Nephron progenitor cell (in vitro differentiated cells): ENCODE data around the gene TAF1B.

ENCODE experiments used
- DNase-seq: peaks from one replicate; pipeline ENCODE4 v3.0.0; 2021
- H3K27ac Mint-ChIP-seq: 2 replicates; pipeline ENCODE4 v1.8.0; 2021; ENCODE audit warnings: mild to moderate bottlenecking, moderate library complexity, mixed read lengths
- H3K27me3 Mint-ChIP-seq: 2 replicates; pipeline ENCODE4 v1.8.0; 2021; ENCODE audit warnings: mild to moderate bottlenecking, low read depth, mixed read lengths; ENCODE audit not compliant: poor library complexity
- H3K36me3 Mint-ChIP-seq: 2 replicates; pipeline ENCODE4 v1.8.0; 2021; ENCODE audit warnings: low read depth, mixed read lengths
- H3K4me1 Mint-ChIP-seq: 2 replicates; pipeline ENCODE4 v1.8.0; 2021; ENCODE audit warnings: mixed read lengths
- H3K4me3 Mint-ChIP-seq: 2 replicates; pipeline ENCODE4 v1.8.0; 2021; ENCODE audit warnings: mild to moderate bottlenecking, moderate library complexity, mixed read lengths
- H3K9me3 Mint-ChIP-seq: 2 replicates; pipeline ENCODE4 v1.8.0; 2021; ENCODE audit warnings: mild to moderate bottlenecking, moderate library complexity, mixed read lengths
- TF ChIP-seq, protein P1 (sequence below): fragments of 200-600 bp; sonication (generic); IDR thresholded peaks from 2 replicates; pipeline ENCODE4 v1.5.0; 2021; ENCODE audit warnings: antibody characterized with exemption

Gene TAF1B

DNA sequence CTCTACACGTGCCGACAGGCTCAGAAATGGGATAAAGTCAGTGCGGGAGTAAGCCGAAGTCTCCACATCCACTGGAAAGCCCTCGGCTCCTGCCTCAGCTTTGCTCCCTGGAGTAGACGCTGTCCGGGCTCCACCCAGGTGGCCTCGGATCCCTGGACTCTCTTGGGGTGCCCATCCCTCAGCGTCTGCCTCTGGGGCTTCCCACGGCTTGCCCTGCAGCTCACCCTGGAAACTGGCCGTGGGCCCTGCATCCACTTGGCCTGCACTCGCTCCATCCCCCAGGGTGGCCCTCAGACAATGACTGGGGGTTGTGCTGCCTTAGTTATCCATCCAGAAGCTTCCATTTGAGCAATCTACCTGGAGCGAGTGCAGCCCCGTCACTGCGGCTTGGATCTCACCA lies 36.2 kb upstream of the TAF1B start:
- H3K4me1 Mint-ChIP-seq, result peaks cover 49% of the 10 kb centered on the region
- H3K36me3 Mint-ChIP-seq, result no peaks in the 10 kb centered on the region
- H3K9me3 Mint-ChIP-seq, result no peaks in the 10 kb centered on the region
- no peak overlapping the region for H3K27ac Mint-ChIP-seq
- TF ChIP-seq, protein P1, sequence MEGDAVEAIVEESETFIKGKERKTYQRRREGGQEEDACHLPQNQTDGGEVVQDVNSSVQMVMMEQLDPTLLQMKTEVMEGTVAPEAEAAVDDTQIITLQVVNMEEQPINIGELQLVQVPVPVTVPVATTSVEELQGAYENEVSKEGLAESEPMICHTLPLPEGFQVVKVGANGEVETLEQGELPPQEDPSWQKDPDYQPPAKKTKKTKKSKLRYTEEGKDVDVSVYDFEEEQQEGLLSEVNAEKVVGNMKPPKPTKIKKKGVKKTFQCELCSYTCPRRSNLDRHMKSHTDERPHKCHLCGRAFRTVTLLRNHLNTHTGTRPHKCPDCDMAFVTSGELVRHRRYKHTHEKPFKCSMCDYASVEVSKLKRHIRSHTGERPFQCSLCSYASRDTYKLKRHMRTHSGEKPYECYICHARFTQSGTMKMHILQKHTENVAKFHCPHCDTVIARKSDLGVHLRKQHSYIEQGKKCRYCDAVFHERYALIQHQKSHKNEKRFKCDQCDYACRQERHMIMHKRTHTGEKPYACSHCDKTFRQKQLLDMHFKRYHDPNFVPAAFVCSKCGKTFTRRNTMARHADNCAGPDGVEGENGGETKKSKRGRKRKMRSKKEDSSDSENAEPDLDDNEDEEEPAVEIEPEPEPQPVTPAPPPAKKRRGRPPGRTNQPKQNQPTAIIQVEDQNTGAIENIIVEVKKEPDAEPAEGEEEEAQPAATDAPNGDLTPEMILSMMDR, result no peak
- H3K4me3 Mint-ChIP-seq, result no peak overlapping the region
- DNase-seq, result no peak
- H3K27me3 Mint-ChIP-seq, result peaks cover 20% of the 10 kb centered on the region

DNA sequence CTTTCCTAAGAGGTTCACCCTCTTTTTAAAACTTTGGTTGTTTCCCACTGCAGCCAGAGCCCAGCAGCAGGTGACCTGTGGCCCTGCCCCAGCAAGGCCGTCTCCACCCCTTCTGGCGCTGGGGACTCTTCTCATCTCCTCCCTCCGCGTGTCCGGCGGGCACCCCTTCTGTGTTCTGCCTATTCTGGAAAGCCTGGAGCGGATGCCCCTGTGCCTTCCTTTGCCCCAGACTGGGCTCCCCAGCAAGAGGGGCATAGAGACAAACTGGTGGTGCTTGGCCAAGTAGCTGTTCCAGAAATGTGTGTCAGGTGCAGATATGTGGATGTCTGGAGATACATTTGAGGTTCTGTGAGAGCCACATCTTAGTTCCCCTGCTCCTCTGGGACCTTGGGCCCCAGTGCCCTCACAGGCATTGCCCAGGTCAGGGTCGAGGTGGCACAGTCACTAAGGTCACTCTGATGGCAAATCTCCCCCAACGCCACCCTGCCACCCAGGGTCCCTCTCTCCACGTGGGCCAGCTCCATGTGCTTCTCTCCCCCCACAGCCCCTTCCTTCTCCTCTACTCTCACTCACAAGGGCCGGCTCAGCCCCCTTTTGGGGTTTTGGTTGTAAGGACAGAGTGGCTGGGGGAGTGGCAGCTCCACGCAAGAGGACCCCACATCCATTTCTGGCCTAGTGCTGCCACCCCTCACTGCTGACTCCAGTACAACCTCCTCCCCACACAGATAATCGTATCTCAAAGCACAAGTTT lies 35.5 kb upstream of the TAF1B start:
- TF ChIP-seq, protein P1, result no peak
- H3K4me3 Mint-ChIP-seq, result no peak overlapping the region
- no peak for DNase-seq
- H3K4me1 Mint-ChIP-seq, result peaks cover 48% of the 10 kb centered on the region
- peaks cover 20% of the 10 kb centered on the region for H3K27me3 Mint-ChIP-seq
- no peaks in the 10 kb centered on the region for H3K9me3 Mint-ChIP-seq
- no peak overlapping the region for H3K27ac Mint-ChIP-seq
- H3K36me3 Mint-ChIP-seq, result no peaks in the 10 kb centered on the region

DNA sequence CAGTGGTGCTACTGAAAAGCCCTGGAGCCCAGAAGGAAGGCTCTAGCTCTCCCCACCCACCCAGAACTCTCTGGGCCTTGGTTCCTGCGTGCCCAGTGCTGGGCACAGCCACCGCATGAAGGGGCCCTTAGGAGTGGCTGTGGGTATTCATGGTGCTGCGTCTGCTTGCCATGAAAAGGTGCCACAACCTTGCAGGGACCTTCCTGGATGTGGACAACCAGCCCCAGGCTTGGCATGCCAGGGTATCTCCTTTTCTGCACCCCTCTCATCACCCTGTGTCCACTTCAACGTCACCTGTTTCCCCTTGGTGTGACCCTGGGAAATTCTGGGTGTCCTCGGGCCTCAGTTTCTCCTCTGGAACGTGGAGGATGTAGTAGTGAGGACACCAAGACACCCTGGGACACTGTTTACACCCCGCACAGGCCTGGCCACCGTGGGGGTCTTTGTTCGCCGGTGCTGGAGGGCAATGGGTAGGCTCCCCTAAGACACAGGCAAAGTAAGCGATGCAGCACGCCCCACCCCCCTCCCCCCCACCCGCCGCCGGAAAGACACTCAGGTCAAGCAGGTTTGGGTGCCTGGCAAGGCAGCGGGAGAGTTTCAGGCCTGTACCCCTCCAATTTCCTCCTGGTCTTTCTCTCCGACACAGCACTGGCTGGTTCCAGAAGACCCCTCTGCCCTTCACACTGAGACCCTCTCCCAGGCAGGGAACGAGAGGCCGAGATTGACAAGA lies 34.8 kb upstream of the TAF1B start:
- DNase-seq, result no peak
- peaks cover 20% of the 10 kb centered on the region for H3K27me3 Mint-ChIP-seq
- peaks cover 48% of the 10 kb centered on the region for H3K4me1 Mint-ChIP-seq
- no peak overlapping the region for H3K27ac Mint-ChIP-seq
- no peaks in the 10 kb centered on the region for H3K36me3 Mint-ChIP-seq
- TF ChIP-seq, protein P1, result no peak
- H3K9me3 Mint-ChIP-seq, result no peaks in the 10 kb centered on the region
- H3K4me3 Mint-ChIP-seq, result no peak overlapping the region

DNA sequence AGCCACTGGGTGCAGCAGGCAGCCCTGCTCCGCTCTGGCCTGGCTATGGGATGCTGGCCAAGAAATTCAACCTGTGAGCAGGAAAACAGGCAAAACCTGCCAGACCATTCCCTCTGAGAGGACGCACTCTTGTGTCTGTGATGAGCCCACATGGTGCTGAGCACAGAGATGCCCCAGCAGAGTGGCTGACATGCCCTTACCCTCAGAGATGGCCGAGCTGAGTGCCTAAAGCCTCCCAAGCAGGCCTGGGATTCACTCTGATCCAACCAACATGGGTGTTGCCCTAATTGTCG lies 34.3 kb upstream of the TAF1B start:
- Mint-ChIP-seq H3K4me3 (no peak overlapping the region), H3K4me1 (peaks cover 53% of the 10 kb centered on the region), H3K9me3 (no peaks in the 10 kb centered on the region), H3K27me3 (peaks cover 21% of the 10 kb centered on the region), H3K27ac (no peak overlapping the region), H3K36me3 (no peaks in the 10 kb centered on the region)
- no peak for DNase-seq
- TF ChIP-seq, protein P1, result no peak

DNA sequence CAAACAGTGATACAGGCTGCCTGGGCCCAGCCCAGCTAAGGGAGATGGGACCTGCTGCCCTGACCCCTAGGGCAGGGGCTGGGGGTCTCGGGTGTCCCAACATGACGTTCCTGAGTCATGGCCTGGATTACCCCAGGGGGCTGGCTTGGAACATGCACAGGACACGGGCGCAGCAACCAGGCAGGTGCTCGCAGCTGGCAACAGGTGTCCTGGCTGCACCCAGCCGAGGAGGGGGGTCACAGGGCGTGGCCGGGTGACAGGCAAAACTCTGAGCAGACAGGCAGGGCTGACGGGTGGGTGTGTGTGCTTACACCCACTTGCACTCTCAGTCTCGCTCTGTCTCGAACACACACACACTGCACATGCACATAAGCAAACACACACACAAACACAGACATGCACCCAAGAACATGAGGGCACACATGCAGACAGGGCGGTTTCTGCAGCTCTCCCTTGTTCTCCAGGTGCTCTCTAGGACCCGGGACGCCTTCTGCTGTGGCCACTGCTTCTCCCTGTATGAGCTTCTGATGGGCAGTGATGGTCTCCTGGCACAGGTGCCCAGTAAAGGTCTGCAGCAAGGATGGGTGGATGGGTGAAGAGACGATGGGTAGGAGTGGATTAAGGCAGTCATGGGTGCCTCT lies 33.7 kb upstream of the TAF1B start:
- peaks cover 56% of the 10 kb centered on the region for H3K4me1 Mint-ChIP-seq
- H3K36me3 Mint-ChIP-seq, result no peaks in the 10 kb centered on the region

More for the DNA sequence above, 33.7 kb upstream of the TAF1B start:
- no peak overlapping the region for H3K27ac Mint-ChIP-seq
- DNase-seq, result no peak
- TF ChIP-seq, protein P1, result no peak
- H3K27me3 Mint-ChIP-seq, result peaks cover 24% of the 10 kb centered on the region
- H3K9me3 Mint-ChIP-seq, result no peaks in the 10 kb centered on the region
- no peak overlapping the region for H3K4me3 Mint-ChIP-seq
